ENCODE measurements around the gene TBC1D14. TPM values are rescaled to one million over a fixed set of nuclear protein-coding genes. Genes with fewer than 3 reads are reported as not detected.

Gene TBC1D14
- total and polyA plus RNA-seq, 2 of the 4 experiments (the other 2 are of a cell fraction) = 31.7 to 40.7 TPM

- Histone ChIP-seq H3K56ac (ENCODE audit: extremely low read depth, insufficient read depth, low read length) (no peak overlapping the region), H3K27ac (ENCODE audit: insufficient read depth, low read length) (no peak overlapping the region), H3K9ac (ENCODE audit: low read depth, low read length) (no peak overlapping the region), H2AK9ac (replicated peaks; ENCODE audit: low read depth, low read length, poor library complexity) (no peak overlapping the region), H3K23ac (ENCODE audit: low read depth, low read length) (no peak overlapping the region), H3K79me1 (ENCODE audit: low read depth in 1 of 2, low read length in 2 of 2) (peaks cover 42 to 56% of the 10 kb centered on the region in 2 experiments), H4K91ac (ENCODE audit: insufficient read depth, low read depth, low read length) (no peak overlapping the region), H2AFZ (replicated peaks; ENCODE audit: low read length, poor library complexity) (no peak overlapping the region), H3K4me1 (ENCODE audit: control insufficient read depth, insufficient read depth, low read length) (peaks cover 11% of the 10 kb centered on the region), H3K36me3 (ENCODE audit: control insufficient read depth, insufficient read depth, low read length) (no peaks in the 10 kb centered on the region; the same call in none of the 2 replicates), H3K14ac (replicated peaks; ENCODE audit: low read depth, low read length) (no peak overlapping the region), H2BK120ac (ENCODE audit: low read depth, low read length) (no peak overlapping the region), H3K4me3 (ENCODE audit: insufficient read depth, low read depth, low read length) (no peak overlapping the region), H3K9me1 (ENCODE audit: insufficient read depth, low read length) (peaks cover 21% of the 10 kb centered on the region), H2BK15ac (ENCODE audit: low read depth, low read length) (no peak overlapping the region), H2BK5ac (ENCODE audit: low read depth, low read length, poor library complexity, severe bottlenecking) (no peak overlapping the region), H2BK20ac (ENCODE audit: low read depth, low read length) (no peak overlapping the region), H3K9me3 (ENCODE audit: control insufficient read depth, insufficient read depth, low read length) (no peaks in the 10 kb centered on the region), H3K27me3 (ENCODE audit: control insufficient read depth, insufficient read depth, low read length) (no peaks in the 10 kb centered on the region), H3K4me2 (ENCODE audit: low read depth, low read length) (no peak overlapping the region), H2AK5ac (ENCODE audit: low read depth, low read length) (no peak overlapping the region), H3K18ac (ENCODE audit: low read depth, low read length) (no peak overlapping the region), H3K4ac (ENCODE audit: low read depth, low read length) (no peak overlapping the region), H4K5ac (ENCODE audit: low read depth, low read length) (no peak overlapping the region), H4K8ac (ENCODE audit: low read depth in 2 of 2, low read length in 2 of 2) (no peak overlapping the region), H4K20me1 (ENCODE audit: insufficient read depth, low read length) (no peaks in the 10 kb centered on the region; the same call in 1 of the 2 replicates)
- POLR2A ChIA-PET (ENCODE audit: unreplicated experiment) = no interaction called here
- in situ Hi-C loops (cut with MboI; ENCODE audit: low sequenced_read_pairs) = no loop called here
- CTCF ChIA-PET = interaction anchor here (1.4 kb wide), 1 partner anchor 38 kb away, joined by 3 read pairs; no protein-coding TSS in a partner anchor
- no peak for ATAC-seq (ENCODE audit: low read depth)
- no peak for DNase-seq
- TF ChIP-seq MXI1 (IDR thresholded peaks at IDR 0.05; ENCODE audit: borderline replicate concordance, low read depth, low read length) (no peak), RCOR1 (IDR thresholded peaks at IDR 0.05; ENCODE audit: insufficient replicate concordance, low read length) (no peak), CHD1 (IDR thresholded peaks at IDR 0.05; ENCODE audit: low read depth, low read length) (no peak), RAD21 (IDR thresholded peaks at IDR 0.05; ENCODE audit: low read length) (no peak), ELK1 (IDR thresholded peaks at IDR 0.05; ENCODE audit: borderline replicate concordance, low read depth, low read length) (no peak), MAFK (IDR thresholded peaks at IDR 0.05; ENCODE audit: low read depth, low read length) (no peak), CTCF (conservative IDR thresholded peaks at IDR 0.05; ENCODE audit: low read depth, low read length) (no peak), MAZ (IDR thresholded peaks at IDR 0.05; ENCODE audit: borderline replicate concordance, low read depth, low read length) (no peak), BHLHE40 (IDR thresholded peaks at IDR 0.05; ENCODE audit: low read depth, low read length) (no peak), RFX5 (IDR thresholded peaks at IDR 0.05; ENCODE audit: low read depth, low read length) (no peak), POLR2A (IDR thresholded peaks at IDR 0.05; ENCODE audit: low read depth, low read length) (no peak), FOS (IDR thresholded peaks at IDR 0.05; ENCODE audit: low read depth, low read length) (no peak)
- BruUV-seq (replicated peaks) = no TSS peak
- intact Hi-C loops (cut with micrococcal nuclease) = no loop called here
- no CpG with 5 or more reads among the region's 4 CpGs for WGBS, 2 experiments (ENCODE audit: extremely low coverage in 2 of 2, insufficient read length in 1 of 2)
- dilution Hi-C loops (cut with HindIII; ENCODE audit: low sequenced_read_pairs, unreplicated experiment) = no loop called here
These were observed 26.3 kb downstream of the TBC1D14 start for GRCh38 chr4:6935965-6936364.
